Muscle layer of duodenum (tissue), 2 donors: ENCODE data around the gene LEMD2.

Experiments
- H3K27ac ChIP-seq: one replicate; pipeline ENCODE4 v1.7.0; 2013; ENCODE audit warnings: mild to moderate bottlenecking, low read length
- H3K27me3 ChIP-seq: one replicate; pipeline ENCODE4 v1.7.0; 2013; ENCODE audit warnings: low read depth, mild to moderate bottlenecking, control low read depth, low read length
- H3K36me3 ChIP-seq, 2 donors: one replicate each; pipeline ENCODE4 v1.7.0; 2013; ENCODE audit warnings: low read length in 2 of 2, control low read depth in 1 of 2, mild to moderate bottlenecking in 1 of 2; ENCODE audit not compliant: insufficient read depth in 2 of 2, control insufficient read depth in 1 of 2
- H3K4me1 ChIP-seq, 2 donors: one replicate each; pipeline ENCODE4 v1.7.0; 2013; ENCODE audit warnings: low read length in 2 of 2, mild to moderate bottlenecking in 2 of 2, control low read depth in 1 of 2, moderate library complexity in 1 of 2; ENCODE audit not compliant: insufficient read depth in 2 of 2, control insufficient read depth in 1 of 2
- H3K4me3 ChIP-seq, 2 donors: one replicate each; pipeline ENCODE4 v1.7.0; 2013; ENCODE audit warnings: low read length in 2 of 2, low read depth in 1 of 2, mild to moderate bottlenecking in 1 of 2
- H3K9me3 ChIP-seq, 2 donors: one replicate each; pipeline ENCODE4 v1.7.0; 2013; ENCODE audit warnings: low read length in 2 of 2, control low read depth in 1 of 2, mild to moderate bottlenecking in 1 of 2; ENCODE audit not compliant: control insufficient read depth in 1 of 2
- donor health status: healthy.

The LEMD2 gene

DNA sequence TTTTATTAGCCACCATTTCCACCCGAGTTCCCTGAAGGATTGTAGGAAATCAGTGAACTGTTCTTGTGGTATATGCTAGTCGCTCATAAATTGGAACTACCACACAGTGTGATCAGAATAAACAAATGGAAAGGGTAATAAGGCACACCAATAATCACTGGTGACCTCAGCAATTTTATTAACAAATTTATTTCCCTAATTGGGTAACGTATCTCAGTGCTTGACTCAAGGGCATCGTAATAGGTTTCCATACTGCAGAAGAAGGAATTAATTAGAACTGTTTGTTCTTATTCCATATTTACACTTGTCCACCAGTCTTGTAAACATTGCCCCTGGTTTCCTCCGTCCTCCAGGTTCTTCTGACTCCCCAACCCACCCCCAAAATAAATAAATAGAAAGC, 67.4 kb downstream of the LEMD2 start:
- Histone ChIP-seq H3K4me3 (no peak overlapping the region), H3K27ac (peak overlapping the region; percentile 32), H3K9me3 (no peaks in the 10 kb centered on the region), H3K4me1 (peaks cover 0 to 20% of the 10 kb centered on the region in 2 donors), H3K27me3 (no peaks in the 10 kb centered on the region), H3K36me3 (no peaks in the 10 kb centered on the region)
